Transverse colon (tissue), 4 donors: ENCODE results near the gene NFIA. TPM values are rescaled to one million over a fixed set of nuclear protein-coding genes. Genes with fewer than 3 reads are reported as not detected.

Experiments used
- DNase-seq: peaks from one replicate; pipeline ENCODE4 v3.0.0-alpha.2; 2019
- H3K27ac ChIP-seq, 4 donors: fragments of 200-600 bp; sonication (generic); 2 replicates each; pipeline ENCODE4 v1.5.1; 2016 to 2018; ENCODE audit warnings: inconsistent platforms in 4 of 4
- H3K27me3 ChIP-seq: fragments of 200-600 bp; sonication (generic); 2 replicates; pipeline ENCODE4 v1.5.1; 2017; ENCODE audit warnings: inconsistent platforms
- H3K36me3 ChIP-seq, 4 donors: fragments of 200-600 bp; sonication (generic); 2 replicates each; pipeline ENCODE4 v1.5.1; 2017 to 2019; ENCODE audit warnings: inconsistent platforms in 4 of 4
- H3K4me1 ChIP-seq, 4 donors: fragments of 200-600 bp; sonication (generic); 2 replicates each; pipeline ENCODE4 v1.5.1; 2017 to 2020; ENCODE audit warnings: inconsistent platforms in 4 of 4
- H3K4me3 ChIP-seq, 4 donors: fragments of 200-600 bp; sonication (generic); 1 replicate in 1 of 4; 2 replicates in 3 of 4; pipeline versions ENCODE4 v1.5.1 to v1.6.1; 2017 to 2019; ENCODE audit warnings: inconsistent platforms in 4 of 4
- H3K9me3 ChIP-seq, 2 donors: fragments of 200-600 bp; sonication (generic); 2 replicates each; pipeline ENCODE4 v1.5.1; 2017 to 2019; ENCODE audit warnings: inconsistent platforms in 2 of 2
- CTCF ChIP-seq, 5 experiments: fragments of 200-600 bp in 3 of 5; fragments of 450-650 bp in 2 of 5; sonication (generic) in 3 of 5; IDR thresholded peaks; 1 replicate in 2 of 5; 2 replicates in 3 of 5; pipeline ENCODE4 v1.5.1; 2016 to 2017; ENCODE audit warnings: antibody characterized with exemption in 5 of 5, inconsistent platforms in 3 of 5, mild to moderate bottlenecking in 2 of 5, moderate library complexity in 1 of 5
- EP300 ChIP-seq: sonication (generic); formaldehyde crosslinking; IDR thresholded peaks from one replicate; pipeline ENCODE4 v1.6.1; 2017; ENCODE audit warnings: antibody characterized with exemption, low read depth
- POLR2A ChIP-seq: fragments of 450-650 bp; IDR thresholded peaks from one replicate; pipeline ENCODE4 v1.6.1; 2016; ENCODE audit warnings: antibody characterized with exemption, mild to moderate bottlenecking, moderate library complexity
- POLR2AphosphoS5 ChIP-seq, 3 donors: sonication (generic); formaldehyde crosslinking; IDR thresholded peaks; one replicate each; pipeline ENCODE4 v1.6.1; 2016; ENCODE audit warnings: antibody characterized with exemption in 3 of 3
- WGBS, 2 donors: methylation state at CpG; one replicate each; pipeline ENCODE4 v1.1.5; 2018; ENCODE audit warnings: low coverage in 1 of 2; 5-methylcytosine and 5-hydroxymethylcytosine counted together
- in situ Hi-C, 4 donors: fragments of 200-750 bp; cut with MboI; loops; one replicate each; pipeline versions ENCODE4 v1.15.0 to v1.15.1; 2017; ENCODE audit warnings: low sequenced_read_pairs in 3 of 4, low pct_ligation_motif_present in 1 of 4, low pct_unique_long_range_greater_than_20kb in 1 of 4
- intact Hi-C: fragments of 100-400 bp; cut with DNase I; formaldehyde crosslinking; loops from one replicate; pipeline ENCODE4 v1.15.1; 2023; ENCODE audit warnings: low total_unique reads
- total RNA-seq, 4 donors: library from RNA; depleted of rRNA; stranded (reverse); fragments of >200 nt; gene quantifications; one replicate each; pipeline ENCODE4 v1.1.0, GENCODE V29; 2016

The NFIA gene
- total RNA-seq: 10 to 100 TPM; 17.3 to 37.2 (median 29.8) TPM

DNA sequence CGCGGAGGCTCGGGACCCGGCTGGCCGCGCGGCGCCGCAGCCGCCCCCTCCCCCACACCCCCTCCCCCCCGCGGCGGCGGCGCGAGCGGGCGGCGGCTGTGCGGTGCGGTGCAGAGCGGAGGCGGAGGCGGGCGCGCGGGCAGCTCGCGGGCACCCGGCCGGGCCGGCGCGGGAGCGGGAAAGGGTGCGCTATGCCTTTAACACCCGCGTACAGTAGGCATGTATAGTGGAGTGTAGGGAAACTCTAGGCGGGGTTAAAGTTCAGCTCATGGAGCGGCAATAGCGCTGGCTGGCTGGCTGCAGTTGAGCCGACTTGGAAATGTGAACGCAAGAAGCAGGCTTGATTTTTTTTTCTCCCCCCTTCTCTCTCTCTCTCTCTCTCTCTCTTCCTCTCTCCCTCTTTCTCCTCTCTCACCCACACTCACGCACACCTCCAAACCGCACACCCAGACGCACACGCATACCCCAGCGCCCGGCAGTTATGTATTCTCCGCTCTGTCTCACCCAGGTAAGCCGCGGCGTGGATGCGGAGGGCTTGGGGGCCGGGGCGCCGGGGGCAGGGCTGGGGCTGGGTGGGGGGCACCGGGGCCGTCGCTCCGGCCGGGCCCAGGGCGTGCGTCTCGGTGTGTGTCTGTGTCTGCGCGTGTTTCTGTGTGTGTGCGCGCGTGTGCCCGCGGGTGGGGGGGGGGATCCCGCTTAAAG lies at the start of gene NFIA:
Gene NFIA, plus strand, starts transcription at position 251 of the 702 bp plus-strand sequence.
- in situ Hi-C loops (no loop called here), intact Hi-C loops (no loop called here)
- H3K27ac ChIP-seq: peak within 1 kb of the TSS; percentile 93 to 96 (median 94)
- no peaks in the 10 kb centered on the region for H3K36me3 ChIP-seq
- peak; percentile 75 for DNase-seq
- H3K4me1 ChIP-seq: peaks cover 24 to 72% (median 51%) of the 10 kb centered on the region in 4 donors
- H3K27me3 ChIP-seq: no peaks in the 10 kb centered on the region
- peak within 1 kb of the TSS; percentile 88 to 92 (median 90) for H3K4me3 ChIP-seq
- WGBS, 2 donors: 0% methylated on average over 45 of the region's 73 CpGs; no CpG with 5 or more reads in 1 of the 2 donors
- TF ChIP-seq EP300 (no peak), POLR2A (peak; percentile 68), CTCF (IDR thresholded peaks at IDR 0.05) (no peak), POLR2AphosphoS5 (IDR thresholded peaks at IDR 0.05) (peak; percentile 22 to 60 (median 30))
- H3K9me3 ChIP-seq: no peaks in the 10 kb centered on the region

DNA sequence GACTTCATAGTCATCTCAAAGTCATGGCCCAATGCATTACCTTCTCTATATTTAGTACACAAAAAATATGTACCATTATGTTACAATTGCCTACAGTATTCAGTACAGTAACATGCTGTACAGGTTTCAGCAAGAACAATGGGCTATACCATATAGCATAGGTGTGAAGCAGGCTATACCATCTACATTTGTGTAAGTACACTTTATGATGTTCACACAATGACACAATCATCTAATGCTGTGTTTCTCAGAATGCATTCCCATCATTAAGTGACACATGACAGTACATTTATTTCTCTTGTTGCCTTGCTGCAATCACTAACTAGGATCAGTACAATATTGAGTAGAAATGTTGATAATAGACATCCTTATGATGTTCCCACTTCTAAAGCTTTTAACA lies 46.5 kb upstream of the NFIA start:
- Histone ChIP-seq H3K36me3 (no peaks in the 10 kb centered on the region), H3K4me1 (no peaks in the 10 kb centered on the region), H3K27ac (no peak overlapping the region), H3K9me3 (peaks cover 0 to 4% of the 10 kb centered on the region in 2 donors), H3K4me3 (no peak overlapping the region), H3K27me3 (no peaks in the 10 kb centered on the region)
- in situ Hi-C loops: loop anchor here (10.0 to 25.0 kb wide), 9 partner anchors 174 to 1049 kb away; no protein-coding TSS in a partner anchor
- intact Hi-C loops: no loop called here
- DNase-seq: no peak
- TF ChIP-seq POLR2A: no peak
- TF ChIP-seq POLR2AphosphoS5 (IDR thresholded peaks at IDR 0.05): no peak

GRCh38 chr1:61042466-61043009 lies 39.8 kb upstream of the NFIA start:
- intact Hi-C loops (loop anchor here (5.0 to 10.0 kb wide), 2 partner anchors 68 to 1065 kb away; no protein-coding TSS in a partner anchor), in situ Hi-C loops (loop anchor here (25.0 kb wide), 8 partner anchors 180 to 1055 kb away; no protein-coding TSS in a partner anchor)

More at GRCh38 chr1:61042466-61043009, 39.8 kb upstream of the NFIA start:
- DNase-seq: no peak
- 31 to 75% methylated on average over 4 to 17 of the region's 17 CpGs for WGBS, 2 donors
- no peaks in the 10 kb centered on the region for H3K27me3 ChIP-seq
- H3K36me3 ChIP-seq: no peaks in the 10 kb centered on the region
- no peaks in the 10 kb centered on the region for H3K9me3 ChIP-seq
- H3K4me1 ChIP-seq: peaks cover 0 to 12% (median 6%) of the 10 kb centered on the region in 4 donors
- peak overlapping the region; percentile 27 to 60 (median 32) for H3K4me3 ChIP-seq
- H3K27ac ChIP-seq: peak overlapping the region in 1 of 4 donors; percentile 58
- TF ChIP-seq POLR2AphosphoS5 (IDR thresholded peaks at IDR 0.05) (no peak), CTCF (IDR thresholded peaks at IDR 0.05) (no peak), EP300 (no peak), POLR2A (no peak)
